Mucosa of stomach (tissue), 1 donor: ENCODE data around the gene VPS33A.
"Not testable (repeated sequence)": the region's sequence is repeated elsewhere in the genome, so short reads cannot be mapped to it uniquely, and the experiment has no call there.

Experiments
- H3K27me3 ChIP-seq: one replicate; pipeline ENCODE4 v1.7.0; 2013; ENCODE audit warnings: mild to moderate bottlenecking, low read length; ENCODE audit not compliant: control insufficient read depth, insufficient read depth
- H3K36me3 ChIP-seq: one replicate; pipeline ENCODE4 v1.7.0; 2013; ENCODE audit warnings: low read length; ENCODE audit not compliant: control insufficient read depth, insufficient read depth
- H3K4me1 ChIP-seq: one replicate; pipeline ENCODE4 v1.7.0; 2013; ENCODE audit warnings: mild to moderate bottlenecking, low read length; ENCODE audit not compliant: control insufficient read depth, insufficient read depth
- H3K4me3 ChIP-seq: one replicate; pipeline ENCODE4 v1.7.0; 2013; ENCODE audit warnings: low read length
- H3K9ac ChIP-seq: one replicate; pipeline ENCODE4 v1.7.0; 2013; ENCODE audit warnings: mild to moderate bottlenecking, low read length, moderate library complexity
- H3K9me3 ChIP-seq: one replicate; pipeline ENCODE4 v1.7.0; 2013; ENCODE audit warnings: mild to moderate bottlenecking, low read length, moderate library complexity; ENCODE audit not compliant: control insufficient read depth
- donor health status: Pancreatic carcinoma.

Gene VPS33A

DNA sequence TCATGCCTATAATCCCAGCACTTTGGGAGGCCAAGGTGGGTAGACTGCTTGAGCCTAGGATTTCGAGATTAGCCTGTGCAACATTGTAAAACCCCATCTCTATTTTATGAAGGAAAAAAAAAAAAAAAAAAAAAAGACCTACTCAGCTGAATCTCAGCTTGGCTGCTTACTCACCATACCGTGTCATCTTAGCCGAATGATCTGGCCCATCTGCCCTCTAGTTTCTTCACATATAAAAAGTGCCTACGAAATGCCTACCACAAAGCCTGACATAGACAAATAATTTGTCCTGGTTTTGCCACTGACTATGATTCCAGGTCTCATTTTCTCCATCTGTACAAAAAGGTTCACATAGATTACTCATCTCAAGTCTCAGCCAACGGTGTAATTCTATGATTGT is 50.5 kb downstream of the VPS33A start:
- Histone ChIP-seq H3K9ac (no peak overlapping the region), H3K9me3 (no peaks in the 10 kb centered on the region), H3K4me1 (no peaks in the 10 kb centered on the region), H3K27me3 (no peaks in the 10 kb centered on the region), H3K36me3 (peaks cover 10% of the 10 kb centered on the region), H3K4me3 (no peak overlapping the region)

- H3K36me3 ChIP-seq: peaks cover 9% of the 10 kb centered on the region
- H3K4me3 ChIP-seq: no peak overlapping the region
- H3K9me3 ChIP-seq: no peaks in the 10 kb centered on the region
- H3K9ac ChIP-seq: no peak overlapping the region
- peaks cover 29% of the 10 kb centered on the region for H3K27me3 ChIP-seq
- H3K4me1 ChIP-seq: peaks cover under 1% of the 10 kb centered on the region
These were observed 58.0 kb downstream of the VPS33A start for GRCh38 chr12:122208073-122208820.

- Histone ChIP-seq H3K4me1 (peaks cover 6% of the 10 kb centered on the region), H3K9me3 (no peaks in the 10 kb centered on the region), H3K27me3 (peaks cover 34% of the 10 kb centered on the region), H3K9ac (no peak overlapping the region), H3K4me3 (no peak overlapping the region), H3K36me3 (peaks cover 9% of the 10 kb centered on the region)
These were observed 58.9 kb downstream of the VPS33A start for GRCh38 chr12:122207391-122207790.

GRCh38 chr12:122206976-122207375 is 59.3 kb downstream of the VPS33A start:
- Histone ChIP-seq H3K9me3 (no peaks in the 10 kb centered on the region), H3K4me3 (no peak overlapping the region), H3K9ac (no peak overlapping the region), H3K4me1 (peaks cover 6% of the 10 kb centered on the region), H3K27me3 (peaks cover 38% of the 10 kb centered on the region), H3K36me3 (peaks cover 9% of the 10 kb centered on the region)

DNA sequence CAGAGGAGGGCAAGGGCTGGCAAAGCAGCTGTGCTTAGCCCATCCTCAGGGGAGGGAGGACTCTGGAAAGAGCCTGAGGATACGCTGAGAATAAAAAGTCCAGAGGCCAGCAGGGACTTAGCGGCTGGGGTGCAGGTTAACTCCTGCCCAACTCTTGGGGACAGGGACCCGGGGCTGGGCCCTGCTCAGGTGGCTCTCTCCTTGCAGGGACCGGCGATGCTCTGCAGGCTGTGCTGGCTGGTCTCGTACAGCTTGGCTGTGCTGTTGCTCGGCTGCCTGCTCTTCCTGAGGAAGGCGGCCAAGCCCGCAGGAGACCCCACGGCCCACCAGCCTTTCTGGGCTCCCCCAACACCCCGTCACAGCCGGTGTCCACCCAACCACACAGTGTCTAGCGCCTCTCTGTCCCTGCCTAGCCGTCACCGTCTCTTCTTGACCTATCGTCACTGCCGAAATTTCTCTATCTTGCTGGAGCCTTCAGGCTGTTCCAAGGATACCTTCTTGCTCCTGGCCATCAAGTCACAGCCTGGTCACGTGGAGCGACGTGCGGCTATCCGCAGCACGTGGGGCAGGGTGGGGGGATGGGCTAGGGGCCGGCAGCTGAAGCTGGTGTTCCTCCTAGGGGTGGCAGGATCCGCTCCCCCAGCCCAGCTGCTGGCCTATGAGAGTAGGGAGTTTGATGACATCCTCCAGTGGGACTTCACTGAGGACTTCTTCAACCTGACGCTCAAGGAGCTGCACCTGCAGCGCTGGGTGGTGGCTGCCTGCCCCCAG is 60.0 kb downstream of the VPS33A start:
- no peak overlapping the region for H3K9ac ChIP-seq
- peaks cover 6% of the 10 kb centered on the region for H3K4me1 ChIP-seq
- no peaks in the 10 kb centered on the region for H3K9me3 ChIP-seq
- H3K36me3 ChIP-seq: peaks cover 9% of the 10 kb centered on the region
- H3K4me3 ChIP-seq: no peak overlapping the region
- H3K27me3 ChIP-seq: peaks cover 43% of the 10 kb centered on the region

- H3K9me3 ChIP-seq: no peaks in the 10 kb centered on the region
- H3K4me1 ChIP-seq: peaks cover 13% of the 10 kb centered on the region
- no peak overlapping the region for H3K4me3 ChIP-seq
- no peak overlapping the region for H3K9ac ChIP-seq
- H3K36me3 ChIP-seq: peaks cover 9% of the 10 kb centered on the region
- H3K27me3 ChIP-seq: peaks cover 53% of the 10 kb centered on the region
These were observed 61.0 kb downstream of the VPS33A start for GRCh38 chr12:122205053-122205925.

DNA sequence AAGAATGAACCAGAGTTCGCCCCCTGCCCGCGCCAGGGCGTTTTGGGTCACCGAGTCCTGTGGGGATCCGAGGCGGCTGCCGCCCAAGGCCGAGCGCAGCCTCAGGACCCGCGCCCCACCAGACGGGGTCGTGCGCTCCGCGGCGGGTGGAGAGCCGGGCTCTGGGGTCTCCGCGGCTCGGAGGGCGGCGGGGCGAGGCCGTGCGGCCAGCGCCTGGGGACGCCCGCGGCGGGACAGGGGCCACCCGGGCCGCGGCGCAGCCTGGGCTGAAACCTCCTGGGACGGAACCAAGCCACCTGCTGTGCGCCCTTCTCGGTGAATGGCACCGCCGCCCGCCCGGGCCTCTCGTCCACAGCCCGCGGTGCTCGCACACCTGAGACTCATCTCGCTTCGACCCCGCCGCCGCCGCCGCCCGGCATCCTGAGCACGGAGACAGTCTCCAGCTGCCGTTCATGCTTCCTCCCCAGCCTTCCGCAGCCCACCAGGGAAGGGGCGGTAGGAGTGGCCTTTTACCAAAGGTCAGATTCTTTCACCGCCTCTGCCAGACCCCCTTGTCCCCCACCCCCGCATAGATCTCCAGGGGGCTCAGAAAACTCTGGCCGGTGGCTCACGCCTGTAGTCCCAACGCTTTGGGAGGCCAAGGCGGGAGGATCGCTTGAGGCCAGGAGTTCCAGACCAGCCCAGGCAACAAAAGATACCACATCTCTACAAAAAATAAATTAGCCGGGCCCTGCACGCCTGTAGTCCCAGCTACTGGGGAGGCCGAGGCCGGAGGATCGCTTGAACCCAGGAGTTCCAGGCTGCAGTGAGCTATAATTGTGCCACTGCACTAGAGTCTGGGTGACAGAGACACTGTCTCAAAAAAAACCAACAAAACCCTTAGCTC is 61.9 kb downstream of the VPS33A start:
- H3K4me1 ChIP-seq: peaks cover 15% of the 10 kb centered on the region
- H3K36me3 ChIP-seq: peaks cover 9% of the 10 kb centered on the region
- peaks cover 59% of the 10 kb centered on the region for H3K27me3 ChIP-seq
- no peaks in the 10 kb centered on the region for H3K9me3 ChIP-seq
- no peak overlapping the region for H3K4me3 ChIP-seq
- peak overlapping the region; percentile 15 for H3K9ac ChIP-seq

DNA sequence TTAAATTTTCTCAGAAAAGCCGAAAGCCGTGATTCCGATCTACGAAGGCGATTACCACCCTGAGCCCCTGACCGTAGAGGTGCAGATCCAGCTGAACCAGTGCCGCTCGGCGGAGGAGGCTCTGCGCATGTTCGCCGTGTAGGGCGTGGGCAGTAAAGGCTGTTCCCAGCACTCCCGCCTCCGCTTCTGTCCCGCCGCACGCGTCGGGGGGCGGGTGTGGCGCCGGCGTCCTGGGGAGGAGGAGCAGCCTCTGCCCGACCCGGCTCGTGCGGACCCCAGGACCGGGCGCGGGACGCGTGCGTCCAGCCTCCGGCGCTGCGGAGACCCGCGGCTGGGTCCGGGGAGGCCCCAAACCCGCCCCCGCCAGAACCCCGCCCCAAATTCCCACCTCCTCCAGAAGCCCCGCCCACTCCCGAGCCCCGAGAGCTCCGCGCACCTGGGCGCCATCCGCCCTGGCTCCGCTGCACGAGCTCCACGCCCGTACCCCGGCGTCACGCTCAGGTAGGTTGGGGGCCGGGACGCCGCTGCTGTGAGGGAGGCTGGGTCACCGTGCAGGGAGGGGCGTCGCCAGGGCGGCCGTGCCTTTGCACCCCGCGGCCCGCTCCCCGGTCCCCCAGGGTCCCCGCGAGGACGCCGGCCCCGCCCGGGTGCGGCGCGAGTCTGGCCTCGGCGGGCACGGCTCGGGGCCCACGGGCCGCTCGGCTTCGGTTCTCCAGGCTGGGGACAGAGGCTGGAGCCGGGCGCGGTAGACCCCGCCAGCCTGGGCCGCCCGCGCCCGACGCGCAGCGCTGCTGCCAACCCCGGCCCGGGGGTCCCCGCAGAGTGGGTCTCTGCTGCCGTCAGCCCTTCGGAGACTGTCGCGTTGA is 62.8 kb downstream of the VPS33A start, which contains the start of gene B3GNT4:
B3GNT4 (plus strand) TSS at position 409 of the 866 bp plus-strand sequence. CDS start 910 bp downstream, outside the sequence.
- no peak within 1 kb of the TSS for H3K4me3 ChIP-seq
- H3K36me3 ChIP-seq: peaks cover 9% of the 10 kb centered on the region
- H3K9ac ChIP-seq: peak within 1 kb of the TSS; percentile 15
- H3K4me1 ChIP-seq: peaks cover 15% of the 10 kb centered on the region
- H3K9me3 ChIP-seq: no peaks in the 10 kb centered on the region
- peaks cover 59% of the 10 kb centered on the region for H3K27me3 ChIP-seq

DNA sequence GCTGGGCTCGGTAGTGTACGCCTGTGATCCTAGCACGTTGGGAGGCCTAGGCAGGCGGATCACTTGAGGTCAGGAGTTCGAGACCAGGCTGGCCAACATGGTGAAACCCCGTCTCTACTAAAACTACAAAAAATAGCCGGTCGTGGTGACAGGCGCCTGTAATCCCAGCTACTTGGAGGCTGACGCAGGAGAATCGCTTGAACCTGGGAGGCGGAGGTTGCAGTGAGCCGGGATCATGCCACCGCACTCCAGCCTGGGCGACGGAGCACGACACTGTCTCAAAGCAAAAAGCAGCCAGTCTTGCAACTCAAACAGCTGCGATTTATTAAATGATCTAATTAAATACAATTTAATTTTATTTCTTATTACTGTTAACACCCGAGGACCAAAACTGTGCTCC is 63.5 kb downstream of the VPS33A start:
- not testable (repeated sequence) for H3K36me3 ChIP-seq, H3K9ac ChIP-seq, H3K9me3 ChIP-seq, H3K4me3 ChIP-seq
- Histone ChIP-seq H3K27me3 (peaks cover 59% of the 10 kb centered on the region), H3K4me1 (peaks cover 15% of the 10 kb centered on the region)

DNA sequence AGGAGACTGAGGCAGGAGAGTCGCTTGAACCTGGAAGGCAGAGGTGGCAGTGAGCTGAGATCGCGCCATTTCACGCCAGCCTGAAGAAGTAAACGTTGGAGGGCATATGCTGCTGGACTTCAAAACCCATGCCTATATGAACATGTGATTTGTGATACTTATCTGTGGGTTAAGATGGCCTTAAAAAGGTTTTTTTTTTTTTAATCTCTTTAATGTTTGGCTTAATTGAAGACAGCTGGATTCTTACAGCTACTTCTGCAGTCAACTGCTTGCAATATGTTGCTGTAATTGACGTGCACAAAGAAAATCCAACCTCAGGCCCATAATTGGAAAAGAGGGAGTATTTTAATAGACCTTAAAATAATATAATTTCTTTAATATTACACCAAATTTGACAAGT is 64.3 kb downstream of the VPS33A start:
- no peaks in the 10 kb centered on the region for H3K36me3 ChIP-seq
- peaks cover 59% of the 10 kb centered on the region for H3K27me3 ChIP-seq
- no peak overlapping the region for H3K9ac ChIP-seq
- peaks cover 15% of the 10 kb centered on the region for H3K4me1 ChIP-seq
- H3K4me3 ChIP-seq: no peak overlapping the region
- H3K9me3 ChIP-seq: no peaks in the 10 kb centered on the region
